Amniotic epithelial cell (primary cell): ENCODE results near the gene PLXNB1.
A peak's percentile ranks its signal among the peaks of the same experiment; 100 is the strongest.
"Not testable (repeated sequence)": the region's sequence is repeated elsewhere in the genome, so short reads cannot be mapped to it uniquely, and the experiment has no call there.

Experiments used
- DNase-seq: peaks from one replicate; pipeline ENCODE4 v3.0.0-alpha.2; 2010; ENCODE audit warnings: low read depth

The PLXNB1 gene

GRCh38 chr3:48429960-48430707, at the start of gene PLXNB1:
PLXNB1 (minus strand) TSS chr3:48430086; CDS start chr3:48424611, 5,475 bp downstream.
- peak; percentile 74 for DNase-seq

- DNase-seq: no peak
These were observed 49.0 kb upstream of the PLXNB1 start for GRCh38 chr3:48478626-48479555.

- no peak for DNase-seq
These were observed 48.2 kb upstream of the PLXNB1 start for GRCh38 chr3:48477959-48478520.

GRCh38 chr3:48476426-48477053, 46.7 kb upstream of the PLXNB1 start:
- DNase-seq: no peak

- no peak for DNase-seq
These were observed 45.3 kb upstream of the PLXNB1 start for GRCh38 chr3:48475188-48475587.

- DNase-seq: no peak
These were observed 44.7 kb upstream of the PLXNB1 start for GRCh38 chr3:48474619-48475018.

- not testable (repeated sequence) for DNase-seq
These were observed 44.1 kb upstream of the PLXNB1 start for GRCh38 chr3:48474031-48474430.

- DNase-seq: no peak
These were observed 43.7 kb upstream of the PLXNB1 start for GRCh38 chr3:48473617-48473952.

- peak; percentile 90 for DNase-seq
These were observed 43.2 kb upstream of the PLXNB1 start for GRCh38 chr3:48472923-48473616.

GRCh38 chr3:48472673-48472922, 42.7 kb upstream of the PLXNB1 start:
- no peak for DNase-seq

- no peak for DNase-seq
These were observed 40.4 kb upstream of the PLXNB1 start for GRCh38 chr3:48470286-48470685.

GRCh38 chr3:48469046-48469915, 39.4 kb upstream of the PLXNB1 start:
- DNase-seq: no peak

GRCh38 chr3:48468329-48468731, 38.4 kb upstream of the PLXNB1 start:
- DNase-seq: no peak

GRCh38 chr3:48467473-48468267, 37.8 kb upstream of the PLXNB1 start:
- DNase-seq: no peak

- DNase-seq: no peak
These were observed 37.2 kb upstream of the PLXNB1 start for GRCh38 chr3:48467110-48467454.

GRCh38 chr3:48466386-48467109, 36.7 kb upstream of the PLXNB1 start:
- DNase-seq: no peak

GRCh38 chr3:48465531-48466378, 35.9 kb upstream of the PLXNB1 start:
- DNase-seq: peak; percentile 99

GRCh38 chr3:48465237-48465530, 35.3 kb upstream of the PLXNB1 start:
- no peak for DNase-seq

GRCh38 chr3:48464713-48465221, 34.9 kb upstream of the PLXNB1 start:
- DNase-seq: no peak
